Measurements from ENCODE around the gene ARPC5.
"Not testable (repeated sequence)": the region's sequence is repeated elsewhere in the genome, so short reads cannot be mapped to it uniquely, and the experiment has no call there.

The ARPC5 gene

DNA sequence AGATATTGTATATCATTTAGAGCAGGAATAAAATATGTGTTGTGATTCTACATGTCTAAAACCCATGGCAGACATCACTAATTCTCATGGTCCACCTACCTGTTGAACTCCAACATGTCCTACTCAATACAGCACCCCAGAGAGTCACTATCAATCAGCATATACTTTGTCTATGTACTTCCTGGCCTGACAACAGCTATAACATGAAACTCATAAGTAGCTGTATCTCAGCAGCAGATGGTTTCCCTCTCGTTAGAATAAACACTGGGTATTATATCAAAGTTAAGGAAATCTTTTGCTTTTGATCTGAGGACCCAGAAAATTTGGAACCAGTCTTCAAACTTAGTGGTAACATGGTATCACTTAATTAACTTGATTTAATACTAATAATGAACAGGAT is 15.8 kb downstream of the ARPC5 start:
- peaks cover 4% of the 10 kb centered on the region for H3K36me3 ChIP-seq (ENCODE audit: control insufficient read depth, low read length)
- no peak for TF ChIP-seq EZH2phosphoT487 (IDR thresholded peaks at IDR 0.05; ENCODE audit: borderline replicate concordance, low read length)
- TF ChIP-seq, protein P1, sequence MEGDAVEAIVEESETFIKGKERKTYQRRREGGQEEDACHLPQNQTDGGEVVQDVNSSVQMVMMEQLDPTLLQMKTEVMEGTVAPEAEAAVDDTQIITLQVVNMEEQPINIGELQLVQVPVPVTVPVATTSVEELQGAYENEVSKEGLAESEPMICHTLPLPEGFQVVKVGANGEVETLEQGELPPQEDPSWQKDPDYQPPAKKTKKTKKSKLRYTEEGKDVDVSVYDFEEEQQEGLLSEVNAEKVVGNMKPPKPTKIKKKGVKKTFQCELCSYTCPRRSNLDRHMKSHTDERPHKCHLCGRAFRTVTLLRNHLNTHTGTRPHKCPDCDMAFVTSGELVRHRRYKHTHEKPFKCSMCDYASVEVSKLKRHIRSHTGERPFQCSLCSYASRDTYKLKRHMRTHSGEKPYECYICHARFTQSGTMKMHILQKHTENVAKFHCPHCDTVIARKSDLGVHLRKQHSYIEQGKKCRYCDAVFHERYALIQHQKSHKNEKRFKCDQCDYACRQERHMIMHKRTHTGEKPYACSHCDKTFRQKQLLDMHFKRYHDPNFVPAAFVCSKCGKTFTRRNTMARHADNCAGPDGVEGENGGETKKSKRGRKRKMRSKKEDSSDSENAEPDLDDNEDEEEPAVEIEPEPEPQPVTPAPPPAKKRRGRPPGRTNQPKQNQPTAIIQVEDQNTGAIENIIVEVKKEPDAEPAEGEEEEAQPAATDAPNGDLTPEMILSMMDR (IDR thresholded peaks at IDR 0.05; ENCODE audit: low read depth, low read length, poor library complexity, severe bottlenecking), result no peak
- no peaks in the 10 kb centered on the region for H3K79me2 ChIP-seq (ENCODE audit: control insufficient read depth, low read length)
- H3K4me2 ChIP-seq (ENCODE audit: low read length), result no peak overlapping the region
- H3K9me2 ChIP-seq (replicated peaks; ENCODE audit: control insufficient read depth, low read length), result no peaks in the 10 kb centered on the region
- H3K27me3 ChIP-seq (ENCODE audit: control insufficient read depth, low read length), result no peaks in the 10 kb centered on the region
- no peaks in the 10 kb centered on the region for H3K9me3 ChIP-seq (ENCODE audit: control insufficient read depth, insufficient read depth, low read length)
- peaks cover under 1% of the 10 kb centered on the region for H3F3A ChIP-seq (ENCODE audit: control insufficient read depth, insufficient read depth)
- no peak overlapping the region for H3K4me3 ChIP-seq (ENCODE audit: low read length)
- H4K20me1 ChIP-seq (ENCODE audit: control insufficient read depth, insufficient read depth, low read depth, low read length), result no peaks in the 10 kb centered on the region
- H3K4me1 ChIP-seq (ENCODE audit: control insufficient read depth, low read length), result no peaks in the 10 kb centered on the region
- H3K27ac ChIP-seq (ENCODE audit: low read depth, low read length), result no peak overlapping the region

DNA sequence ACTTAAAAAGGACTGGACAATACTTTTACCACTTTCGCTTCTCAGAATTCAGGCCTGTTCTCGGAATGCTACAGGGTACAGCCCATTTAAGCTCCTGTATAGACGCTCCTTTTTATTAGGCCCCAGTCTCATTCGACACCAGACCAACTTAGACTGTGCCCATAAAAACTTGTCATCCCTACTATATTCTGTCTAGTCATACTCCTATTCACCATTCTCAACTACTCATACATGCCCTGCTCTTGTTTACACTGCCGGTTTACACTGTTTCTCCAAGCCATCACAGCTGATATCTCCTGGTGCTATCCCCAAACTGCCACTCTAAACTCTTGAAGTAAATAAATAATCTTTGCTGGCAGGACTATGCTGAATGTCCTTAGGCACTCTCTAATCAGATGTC is 17.4 kb downstream of the ARPC5 start:
- not testable (repeated sequence) for H4K20me1 ChIP-seq (ENCODE audit: control insufficient read depth, insufficient read depth, low read depth, low read length); H3K79me2 ChIP-seq (ENCODE audit: control insufficient read depth, low read length); H3K27ac ChIP-seq (ENCODE audit: low read depth, low read length); H3K9me2 ChIP-seq (replicated peaks; ENCODE audit: control insufficient read depth, low read length); H3K4me3 ChIP-seq (ENCODE audit: low read length); H3K4me1 ChIP-seq (ENCODE audit: control insufficient read depth, low read length); H3K9me3 ChIP-seq (ENCODE audit: control insufficient read depth, insufficient read depth, low read length); H3K36me3 ChIP-seq (ENCODE audit: control insufficient read depth, low read length); H3K27me3 ChIP-seq (ENCODE audit: control insufficient read depth, low read length); H3K4me2 ChIP-seq (ENCODE audit: low read length); H3F3A ChIP-seq (ENCODE audit: control insufficient read depth, insufficient read depth)

DNA sequence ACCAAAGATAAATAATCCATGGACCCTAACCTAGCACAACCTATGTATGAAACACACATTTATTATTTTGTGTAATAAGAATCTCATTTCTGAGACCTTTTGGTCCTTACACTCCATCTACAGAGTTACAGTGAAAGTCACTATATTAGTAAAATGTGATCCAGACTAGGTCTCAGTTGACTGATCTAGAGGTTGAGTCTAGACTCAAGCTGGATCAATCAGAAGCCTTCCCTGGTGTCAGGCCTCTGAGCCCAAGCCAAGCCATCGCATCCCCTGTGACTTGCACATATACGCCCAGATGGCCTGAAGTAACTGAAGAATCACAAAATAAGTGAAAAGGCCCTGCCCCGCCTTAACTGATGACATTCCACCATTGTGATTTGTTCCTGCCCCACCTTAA is 22.6 kb downstream of the ARPC5 start:
- H3F3A ChIP-seq (ENCODE audit: control insufficient read depth, insufficient read depth); H3K4me3 ChIP-seq (ENCODE audit: low read length); H3K27ac ChIP-seq (ENCODE audit: low read depth, low read length); H3K27me3 ChIP-seq (ENCODE audit: control insufficient read depth, low read length); H3K36me3 ChIP-seq (ENCODE audit: control insufficient read depth, low read length); H3K79me2 ChIP-seq (ENCODE audit: control insufficient read depth, low read length); H3K9me2 ChIP-seq (replicated peaks; ENCODE audit: control insufficient read depth, low read length); H3K4me2 ChIP-seq (ENCODE audit: low read length); H4K20me1 ChIP-seq (ENCODE audit: control insufficient read depth, insufficient read depth, low read depth, low read length); H3K9me3 ChIP-seq (ENCODE audit: control insufficient read depth, insufficient read depth, low read length): not testable (repeated sequence)
- H3K4me1 ChIP-seq (ENCODE audit: control insufficient read depth, low read length), result peaks cover 11% of the 10 kb centered on the region

DNA sequence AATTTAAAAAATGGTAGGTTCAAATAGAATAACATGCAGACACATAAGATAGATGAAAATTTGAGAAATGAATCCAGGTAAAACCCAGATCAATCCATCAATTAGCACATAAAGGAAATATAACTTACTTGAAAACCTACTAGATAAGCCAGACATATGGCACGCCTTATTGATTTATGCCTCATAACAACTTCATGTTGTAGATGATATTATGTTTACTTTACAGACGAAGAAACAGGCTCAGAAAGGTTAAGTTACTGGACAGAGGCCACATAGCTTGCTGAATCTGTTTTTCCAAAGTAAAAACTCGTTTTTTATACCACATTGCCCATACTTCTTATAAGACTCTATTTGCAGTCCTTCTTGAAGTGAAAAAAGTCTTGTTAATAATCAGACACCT is 23.2 kb downstream of the ARPC5 start:
- H3K79me2 ChIP-seq (ENCODE audit: control insufficient read depth, low read length), result no peaks in the 10 kb centered on the region
- H3F3A ChIP-seq (ENCODE audit: control insufficient read depth, insufficient read depth), result no peaks in the 10 kb centered on the region
- no peaks in the 10 kb centered on the region for H3K9me3 ChIP-seq (ENCODE audit: control insufficient read depth, insufficient read depth, low read length)
- peaks cover 5% of the 10 kb centered on the region; the same call in 1 of the 2 replicates for H3K27me3 ChIP-seq (ENCODE audit: control insufficient read depth, low read length)
- peaks cover 15% of the 10 kb centered on the region for H3K4me1 ChIP-seq (ENCODE audit: control insufficient read depth, low read length)
- no peak overlapping the region for H3K4me2 ChIP-seq (ENCODE audit: low read length)
- H3K27ac ChIP-seq (ENCODE audit: low read depth, low read length), result no peak overlapping the region
- H4K20me1 ChIP-seq (ENCODE audit: control insufficient read depth, insufficient read depth, low read depth, low read length), result no peaks in the 10 kb centered on the region
- no peaks in the 10 kb centered on the region for H3K36me3 ChIP-seq (ENCODE audit: control insufficient read depth, low read length)
- no peaks in the 10 kb centered on the region for H3K9me2 ChIP-seq (replicated peaks; ENCODE audit: control insufficient read depth, low read length)
- H3K4me3 ChIP-seq (ENCODE audit: low read length), result no peak overlapping the region
- TF ChIP-seq EZH2phosphoT487 (IDR thresholded peaks at IDR 0.05; ENCODE audit: borderline replicate concordance, low read length), result no peak
- TF ChIP-seq, protein P1 (IDR thresholded peaks at IDR 0.05; ENCODE audit: low read depth, low read length, poor library complexity, severe bottlenecking), result no peak

Measured in DOHH2 (cell line).